CD14-positive monocyte (primary cell): Measurements from ENCODE around the gene PDE7B. TPM values are rescaled to one million over a fixed set of nuclear protein-coding genes. Genes with fewer than 3 reads are reported as not detected.

Experiments used
- DNase-seq, 3 donors: peaks; one replicate each; pipeline ENCODE4 v3.0.0-alpha.2; 2011 to 2022
- H2AFZ ChIP-seq: 2 replicates; pipeline ENCODE4 v1.6.0; 2012; ENCODE audit warnings: mild to moderate bottlenecking, low read depth, low read length, inconsistent platforms; ENCODE audit not compliant: insufficient read depth, poor library complexity, severe bottlenecking
- H3K27ac ChIP-seq, 2 donors: 1 replicate in 1 of 2; 2 replicates in 1 of 2; pipeline ENCODE4 v1.5.1; 2012 to 2013; ENCODE audit warnings: low read length in 2 of 2, control low read depth in 1 of 2, inconsistent platforms in 1 of 2, low read depth in 1 of 2, mild to moderate bottlenecking in 1 of 2
- H3K27me3 ChIP-seq, 2 donors: one replicate each; pipeline versions ENCODE4 v1.6.0 to v1.6.1; 2011 to 2013; ENCODE audit warnings: low read length in 2 of 2; ENCODE audit not compliant: control insufficient read depth in 2 of 2, insufficient read depth in 2 of 2
- H3K36me3 ChIP-seq, 2 donors: replicated peaks in 1 of 2; 1 replicate in 1 of 2; 2 replicates in 1 of 2; pipeline versions ENCODE4 v1.5.1 to v1.6.1; 2012 to 2013; ENCODE audit warnings: low read length in 2 of 2, control low read depth in 1 of 2, inconsistent platforms in 1 of 2, mild to moderate bottlenecking in 1 of 2; ENCODE audit not compliant: insufficient read depth in 2 of 2, control insufficient read depth in 1 of 2
- H3K4me1 ChIP-seq, 2 donors: 1 replicate in 1 of 2; 2 replicates in 1 of 2; pipeline versions ENCODE4 v1.5.1 to v1.6.1; 2012 to 2013; ENCODE audit warnings: low read length in 2 of 2, control low read depth in 1 of 2, inconsistent platforms in 1 of 2, mild to moderate bottlenecking in 1 of 2, moderate library complexity in 1 of 2; ENCODE audit not compliant: insufficient read depth in 2 of 2, control insufficient read depth in 1 of 2
- H3K4me2 ChIP-seq: replicated peaks from 2 replicates; pipeline ENCODE3; 2012; ENCODE audit warnings: low read length, moderate library complexity, mild to moderate bottlenecking; ENCODE audit not compliant: poor library complexity, severe bottlenecking; ENCODE audit errors: extremely low read depth
- H3K4me3 ChIP-seq, 3 experiments: fragments of 200-600 bp in 1 of 3; sonication (generic) in 1 of 3; replicated peaks in 1 of 3; 1 replicate in 2 of 3; 2 replicates in 1 of 3; pipeline ENCODE4 v1.5.1; 2011 to 2013; ENCODE audit warnings: low read length in 3 of 3, mild to moderate bottlenecking in 3 of 3, control low read depth in 2 of 3, low read depth in 2 of 3, inconsistent platforms in 1 of 3, moderate library complexity in 1 of 3
- H3K79me2 ChIP-seq: 2 replicates; pipeline ENCODE4 v1.6.0; 2012; ENCODE audit warnings: mild to moderate bottlenecking, control low read depth, inconsistent platforms, low read length, moderate library complexity; ENCODE audit not compliant: insufficient read depth
- H3K9ac ChIP-seq: 2 replicates; pipeline ENCODE4 v1.6.0; 2017; ENCODE audit warnings: low read length, mild to moderate bottlenecking; ENCODE audit not compliant: insufficient read depth, poor library complexity, severe bottlenecking
- H3K9me3 ChIP-seq, 2 donors: replicated peaks in 1 of 2; 1 replicate in 1 of 2; 2 replicates in 1 of 2; pipeline versions ENCODE4 v1.5.1 to v1.6.1; 2012 to 2013; ENCODE audit warnings: low read length in 2 of 2, control low read depth in 1 of 2; ENCODE audit not compliant: control insufficient read depth in 1 of 2, insufficient read depth in 1 of 2
- H4K20me1 ChIP-seq: 2 replicates; pipeline ENCODE4 v1.6.0; 2012; ENCODE audit warnings: mild to moderate bottlenecking, low read length, control low read depth, moderate library complexity; ENCODE audit not compliant: insufficient read depth
- H3K27ac Mint-ChIP-seq, 7 donors: one replicate each; pipeline ENCODE4 v1.8.0; 2020; ENCODE audit warnings: mild to moderate bottlenecking in 7 of 7, mixed read lengths in 7 of 7, moderate library complexity in 6 of 7, inconsistent platforms in 2 of 7
- H3K27me3 Mint-ChIP-seq, 3 donors: one replicate each; pipeline ENCODE4 v1.8.0; 2021 to 2022; ENCODE audit warnings: low read depth in 3 of 3, mild to moderate bottlenecking in 3 of 3, mixed read lengths in 3 of 3, moderate library complexity in 3 of 3, inconsistent platforms in 1 of 3
- H3K36me3 Mint-ChIP-seq, 2 donors: one replicate each; pipeline ENCODE4 v1.8.0; 2020; ENCODE audit warnings: mixed read lengths in 2 of 2, inconsistent platforms in 1 of 2, mild to moderate bottlenecking in 1 of 2
- H3K4me1 Mint-ChIP-seq: one replicate; pipeline ENCODE4 v1.8.0; 2020; ENCODE audit warnings: mild to moderate bottlenecking, mixed read lengths
- H3K4me3 Mint-ChIP-seq, 2 donors: one replicate each; pipeline ENCODE4 v1.8.0; 2020; ENCODE audit warnings: mild to moderate bottlenecking in 2 of 2, mixed read lengths in 2 of 2, moderate library complexity in 1 of 2
- H3K9me3 Mint-ChIP-seq, 7 donors: one replicate each; pipeline ENCODE4 v1.8.0; 2020 to 2022; ENCODE audit warnings: mixed read lengths in 7 of 7, mild to moderate bottlenecking in 6 of 7, moderate library complexity in 6 of 7, inconsistent platforms in 2 of 7
- CTCF ChIP-seq: fragments of 200-600 bp; IDR thresholded peaks from one replicate; pipeline ENCODE4 v1.8.0; 2022; ENCODE audit warnings: antibody characterized with exemption, mild to moderate bottlenecking
- WGBS: methylation state at CpG from one replicate; pipeline ENCODE4 v1.1.5; 2013; ENCODE audit warnings: missing lambda C conversion rate; ENCODE audit not compliant: insufficient coverage; 5-methylcytosine and 5-hydroxymethylcytosine counted together
- intact Hi-C, 2 donors: fragments of 100-400 bp; cut with micrococcal nuclease; formaldehyde crosslinking; loops; one replicate each; pipeline versions ENCODE4 v1.15.0 to v1.15.1; 2023
- polyA plus RNA-seq, 3 donors: library from polyadenylated mRNA; depleted of rRNA in 1 of 3; unstranded in 2 of 3; stranded (reverse) in 1 of 3; fragments of 300-500 nt in 2 of 3; fragments of >200 nt in 1 of 3; fragmentation: Illumina TruSeq in 2 of 3; gene quantifications; 1 replicate in 2 of 3; 2 replicates in 1 of 3; pipeline ENCODE4 v1.2.3, GENCODE V29; 2012 to 2021

The PDE7B gene
- polyA plus RNA-seq, 3 donors: 0.37 to 1.1 (median 0.89) TPM

- Mint-ChIP-seq H3K36me3 (no peaks in the 10 kb centered on the region), H3K9me3 (no peaks in the 10 kb centered on the region), H3K4me1 (peaks cover 4% of the 10 kb centered on the region), H3K27me3 (no peaks in the 10 kb centered on the region), H3K4me3 (no peak overlapping the region), H3K27ac (no peak overlapping the region)
- intact Hi-C loops: no loop called here
- H3K36me3 ChIP-seq: no peaks in the 10 kb centered on the region
- H3K4me2 ChIP-seq: no peak overlapping the region
- no peak overlapping the region for H3K4me3 ChIP-seq
- no peaks in the 10 kb centered on the region for H4K20me1 ChIP-seq
- H3K79me2 ChIP-seq: no peaks in the 10 kb centered on the region
- WGBS: no CpG with 5 or more reads among the region's 1 CpG
- H3K9me3 ChIP-seq: no peaks in the 10 kb centered on the region
- DNase-seq: peak in 1 of 3 donors; percentile 2
- peaks cover 21 to 27% of the 10 kb centered on the region in 2 donors for H3K4me1 ChIP-seq
- no peak overlapping the region for H2AFZ ChIP-seq
- no peaks in the 10 kb centered on the region for H3K27me3 ChIP-seq
- no peak overlapping the region for H3K9ac ChIP-seq
- no peak for TF ChIP-seq CTCF
- no peak overlapping the region for H3K27ac ChIP-seq
Measured at GRCh38 chr6:135951169-135951568, 99.7 kb downstream of the PDE7B start.

- H3K27ac ChIP-seq: no peak overlapping the region
- no peak overlapping the region for H3K4me3 ChIP-seq
- H4K20me1 ChIP-seq: no peaks in the 10 kb centered on the region
- H3K79me2 ChIP-seq: no peaks in the 10 kb centered on the region
- intact Hi-C loops: no loop called here
- no CpG with 5 or more reads among the region's 5 CpGs for WGBS
- Mint-ChIP-seq H3K36me3 (no peaks in the 10 kb centered on the region), H3K27me3 (no peaks in the 10 kb centered on the region), H3K27ac (no peak overlapping the region), H3K4me3 (no peak overlapping the region), H3K4me1 (peaks cover 4% of the 10 kb centered on the region), H3K9me3 (no peaks in the 10 kb centered on the region)
- H3K27me3 ChIP-seq: no peaks in the 10 kb centered on the region
- no peak for TF ChIP-seq CTCF
- H3K4me1 ChIP-seq: peaks cover 21 to 27% of the 10 kb centered on the region in 2 donors
- no peak overlapping the region for H2AFZ ChIP-seq
- DNase-seq: no peak
- H3K9ac ChIP-seq: no peak overlapping the region
- no peaks in the 10 kb centered on the region for H3K36me3 ChIP-seq
- no peak overlapping the region for H3K4me2 ChIP-seq
- no peaks in the 10 kb centered on the region for H3K9me3 ChIP-seq
Measured at GRCh38 chr6:135953818-135954217, 102.3 kb downstream of the PDE7B start.
